Lower leg skin (tissue), 3 donors: ENCODE data around the gene MYT1.

Source experiments
- CTCF ChIP-seq, 3 donors: fragments of 450-650 bp; IDR thresholded peaks; one replicate each; pipeline ENCODE4 v1.5.1; 2016; ENCODE audit warnings: antibody characterized with exemption in 3 of 3, mild to moderate bottlenecking in 3 of 3, moderate library complexity in 2 of 3
- POLR2A ChIP-seq, 2 donors: fragments of 450-650 bp; IDR thresholded peaks; one replicate each; pipeline ENCODE4 v1.6.1; 2016 to 2017; ENCODE audit warnings: antibody characterized with exemption in 2 of 2, mild to moderate bottlenecking in 1 of 2, moderate library complexity in 1 of 2

- TF ChIP-seq CTCF (IDR thresholded peaks at IDR 0.05) = no peak
- no peak for TF ChIP-seq POLR2A (IDR thresholded peaks at IDR 0.05)
Measured at GRCh38 chr20:64116016-64116415, 48.2 kb upstream of the MYT1 start.
